ENCODE data around the gene MSI2. TPM values are rescaled to one million over a fixed set of nuclear protein-coding genes. Genes with fewer than 3 reads are reported as not detected.

MSI2 gene
- total and polyA plus RNA-seq, 9 of the 15 experiments (the other 6 are each of a cell fraction or from before 2014, with no cell fraction given), result 4.6 to 61.8 (median 42.4) TPM

DNA sequence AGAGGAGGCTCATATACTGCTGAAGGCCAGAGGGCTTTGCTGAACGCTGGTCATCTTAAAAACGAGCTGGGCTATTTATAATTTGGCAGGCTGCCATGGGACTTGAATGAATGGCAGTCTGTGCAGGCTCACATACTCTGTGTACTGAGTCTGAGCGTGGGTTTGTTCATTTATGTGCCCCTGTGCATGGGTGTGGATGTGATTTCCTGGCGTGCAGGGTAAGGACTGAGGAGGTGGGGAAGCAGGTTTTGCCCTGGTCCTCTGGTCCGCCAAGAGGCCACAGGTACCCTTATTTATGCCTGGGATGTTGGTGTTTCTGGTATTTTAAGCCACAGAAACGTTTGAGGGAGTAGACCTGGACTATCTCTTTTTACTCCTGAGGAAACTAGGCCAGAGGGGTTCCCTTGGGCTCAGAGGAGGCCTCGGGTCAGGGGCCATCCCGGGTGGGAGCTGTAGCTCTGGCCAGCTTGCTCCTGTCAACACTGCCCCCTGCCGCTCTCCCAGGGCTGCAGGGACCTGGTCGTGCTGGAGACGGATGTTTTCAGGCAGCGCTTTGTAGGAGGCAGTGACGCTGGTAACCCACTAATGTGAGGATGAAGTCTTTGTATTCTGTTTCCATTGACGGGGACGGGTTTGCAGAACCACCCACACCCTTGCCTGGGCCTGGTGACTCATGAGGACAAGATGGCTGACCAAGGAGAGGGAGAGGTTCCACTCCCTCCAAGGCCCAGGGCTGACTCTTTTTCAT lies 184.4 kb downstream of the MSI2 start (continued):
- TF ChIP-seq REST (IDR thresholded peaks at IDR 0.05; ENCODE audit: borderline replicate concordance) (peak; percentile 60; the same call in 1 of the 2 replicates), REST (CRISPR knock-in tag; IDR thresholded peaks at IDR 0.05; ENCODE audit: low read depth) (no peak), FIP1L1 (IDR thresholded peaks at IDR 0.05; ENCODE audit: low read depth, low read length, poor library complexity, severe bottlenecking) (no peak), CEBPB (tag; IDR thresholded peaks at IDR 0.05) (no peak), PHF8 (IDR thresholded peaks at IDR 0.05; ENCODE audit: borderline replicate concordance, low read length) (no peak), NUFIP1 (IDR thresholded peaks at IDR 0.05; ENCODE audit: partially characterized antibody) (no peak), DACH1 (IDR thresholded peaks at IDR 0.05; ENCODE audit: partially characterized antibody) (no peak), RBM39 (optimal IDR thresholded peaks at IDR 0.05; ENCODE audit: low read depth, low read length) (no peak), HNRNPUL1 (IDR thresholded peaks at IDR 0.05; ENCODE audit: low read length) (no peak), TEAD4 (IDR thresholded peaks at IDR 0.05; ENCODE audit: low read length) (no peak), TEAD4 (CRISPR knock-in tag; IDR thresholded peaks at IDR 0.05; ENCODE audit: borderline replicate concordance) (peak; percentile 24; the same call in 1 of the 2 replicates), ADNP (tag; IDR thresholded peaks at IDR 0.05) (no peak), ZBTB8A (IDR thresholded peaks at IDR 0.05; ENCODE audit: partially characterized antibody) (no peak), C11orf30 (IDR thresholded peaks at IDR 0.05; ENCODE audit: low read depth) (no peak), GABPA (tag; conservative IDR thresholded peaks at IDR 0.05; ENCODE audit: low read depth) (no peak)
- TF ChIP-seq, protein P1, sequence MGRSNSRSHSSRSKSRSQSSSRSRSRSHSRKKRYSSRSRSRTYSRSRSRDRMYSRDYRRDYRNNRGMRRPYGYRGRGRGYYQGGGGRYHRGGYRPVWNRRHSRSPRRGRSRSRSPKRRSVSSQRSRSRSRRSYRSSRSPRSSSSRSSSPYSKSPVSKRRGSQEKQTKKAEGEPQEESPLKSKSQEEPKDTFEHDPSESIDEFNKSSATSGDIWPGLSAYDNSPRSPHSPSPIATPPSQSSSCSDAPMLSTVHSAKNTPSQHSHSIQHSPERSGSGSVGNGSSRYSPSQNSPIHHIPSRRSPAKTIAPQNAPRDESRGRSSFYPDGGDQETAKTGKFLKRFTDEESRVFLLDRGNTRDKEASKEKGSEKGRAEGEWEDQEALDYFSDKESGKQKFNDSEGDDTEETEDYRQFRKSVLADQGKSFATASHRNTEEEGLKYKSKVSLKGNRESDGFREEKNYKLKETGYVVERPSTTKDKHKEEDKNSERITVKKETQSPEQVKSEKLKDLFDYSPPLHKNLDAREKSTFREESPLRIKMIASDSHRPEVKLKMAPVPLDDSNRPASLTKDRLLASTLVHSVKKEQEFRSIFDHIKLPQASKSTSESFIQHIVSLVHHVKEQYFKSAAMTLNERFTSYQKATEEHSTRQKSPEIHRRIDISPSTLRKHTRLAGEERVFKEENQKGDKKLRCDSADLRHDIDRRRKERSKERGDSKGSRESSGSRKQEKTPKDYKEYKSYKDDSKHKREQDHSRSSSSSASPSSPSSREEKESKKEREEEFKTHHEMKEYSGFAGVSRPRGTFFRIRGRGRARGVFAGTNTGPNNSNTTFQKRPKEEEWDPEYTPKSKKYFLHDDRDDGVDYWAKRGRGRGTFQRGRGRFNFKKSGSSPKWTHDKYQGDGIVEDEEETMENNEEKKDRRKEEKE (IDR thresholded peaks at IDR 0.05; ENCODE audit: borderline replicate concordance in 1 of 2, control insufficient read depth in 1 of 2, low read depth in 2 of 2, low read length in 1 of 2), result no peak
- TF ChIP-seq, protein P2, sequence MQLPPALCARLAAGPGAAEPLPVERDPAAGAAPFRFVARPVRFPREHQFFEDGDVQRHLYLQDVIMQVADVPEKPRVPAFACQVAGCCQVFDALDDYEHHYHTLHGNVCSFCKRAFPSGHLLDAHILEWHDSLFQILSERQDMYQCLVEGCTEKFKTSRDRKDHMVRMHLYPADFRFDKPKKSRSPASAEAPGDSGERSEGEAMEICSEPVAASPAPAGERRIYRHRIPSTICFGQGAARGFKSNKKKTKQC (CRISPR knock-in tag; IDR thresholded peaks at IDR 0.05), result no peak

Measured in K562 (cell line).